ENCODE data around the gene NME7.

DNA sequence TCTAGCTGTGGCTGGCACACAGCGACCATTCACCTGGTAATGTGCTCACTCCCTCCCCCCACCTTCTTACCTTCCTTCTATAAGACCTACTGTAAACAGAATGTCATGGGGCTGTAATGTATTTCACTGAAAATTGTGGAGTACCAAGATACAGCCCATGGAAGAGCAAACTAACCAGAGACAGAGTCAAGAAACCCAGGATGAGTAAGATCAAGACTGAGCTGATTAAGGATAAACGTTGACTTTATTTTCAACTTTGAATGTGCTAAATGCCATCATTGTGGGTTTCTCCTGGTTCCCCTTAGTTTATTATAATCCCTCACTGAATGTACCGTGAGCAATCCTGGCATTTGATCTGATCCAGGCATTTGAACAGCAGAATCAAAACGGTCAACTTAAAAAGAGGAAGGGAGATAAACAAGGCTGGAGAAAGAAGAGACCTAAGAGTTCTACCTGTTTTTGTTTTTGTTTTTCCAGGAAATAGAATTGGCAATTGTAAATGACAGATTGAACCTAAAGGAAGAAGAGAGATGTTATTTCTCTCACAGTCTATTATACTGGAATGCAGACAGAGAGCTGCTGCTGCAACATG lies 277.2 kb downstream of the NME7 start:
- TF ChIP-seq EZH2 (IDR thresholded peaks at IDR 0.05; ENCODE audit: insufficient read depth, poor library complexity, severe bottlenecking) (no peak), EZH2phosphoT487 (IDR thresholded peaks at IDR 0.05; ENCODE audit: insufficient read depth, low read depth) (no peak)
